ENCODE measurements around the gene MCF2L2. TPM values are rescaled to one million over a fixed set of nuclear protein-coding genes. Genes with fewer than 3 reads are reported as not detected.

Gene MCF2L2
- total RNA-seq, 2 donors from 2014 or later = 0.25 to 1.4 TPM

- H3K4me1 ChIP-seq = peaks cover 9% of the 10 kb centered on the region
These were observed 162.0 kb downstream of the MCF2L2 start for GRCh38 chr3:183266454-183266853.

GRCh38 chr3:183265834-183266417, 162.5 kb downstream of the MCF2L2 start:
- no peaks in the 10 kb centered on the region for H3K9me3 ChIP-seq
- TF ChIP-seq CTCF (IDR thresholded peaks at IDR 0.05) = no peak
- H3K4me3 ChIP-seq = no peak overlapping the region
- peak; percentile 83 for DNase-seq
- peaks cover 10% of the 10 kb centered on the region for H3K4me1 ChIP-seq
- no peaks in the 10 kb centered on the region for H3K36me3 ChIP-seq
- H3K27me3 ChIP-seq = no peaks in the 10 kb centered on the region
- intact Hi-C loops (cut with DNase I) = no loop called here
- peak overlapping the region; percentile 79 for H3K27ac ChIP-seq
- H3K9ac ChIP-seq (ENCODE audit: low read depth in 2 of 2, low read length in 2 of 2) = peak overlapping the region in 1 of 2 donors; percentile 60

More at GRCh38 chr3:183266454-183266853, 162.0 kb downstream of the MCF2L2 start:
- Histone ChIP-seq H3K36me3 (no peaks in the 10 kb centered on the region), H3K27me3 (no peaks in the 10 kb centered on the region), H3K9ac (ENCODE audit: low read depth in 2 of 2, low read length in 2 of 2) (peak overlapping the region in 1 of 2 donors; percentile 60), H3K27ac (peak overlapping the region; percentile 79), H3K4me3 (no peak overlapping the region), H3K9me3 (no peaks in the 10 kb centered on the region)
- TF ChIP-seq CTCF (IDR thresholded peaks at IDR 0.05) = no peak
- intact Hi-C loops (cut with DNase I) = no loop called here
- no peak for DNase-seq

GRCh38 chr3:183265157-183265642, 163.2 kb downstream of the MCF2L2 start:
- no peak for TF ChIP-seq CTCF (IDR thresholded peaks at IDR 0.05)
- Histone ChIP-seq H3K27me3 (no peaks in the 10 kb centered on the region), H3K36me3 (no peaks in the 10 kb centered on the region), H3K27ac (peak overlapping the region; percentile 79), H3K4me3 (no peak overlapping the region), H3K9ac (ENCODE audit: low read depth in 2 of 2, low read length in 2 of 2) (peak overlapping the region in 1 of 2 donors; percentile 60), H3K4me1 (peaks cover 15% of the 10 kb centered on the region), H3K9me3 (no peaks in the 10 kb centered on the region)
- intact Hi-C loops (cut with DNase I) = no loop called here
- no peak for DNase-seq

DNA sequence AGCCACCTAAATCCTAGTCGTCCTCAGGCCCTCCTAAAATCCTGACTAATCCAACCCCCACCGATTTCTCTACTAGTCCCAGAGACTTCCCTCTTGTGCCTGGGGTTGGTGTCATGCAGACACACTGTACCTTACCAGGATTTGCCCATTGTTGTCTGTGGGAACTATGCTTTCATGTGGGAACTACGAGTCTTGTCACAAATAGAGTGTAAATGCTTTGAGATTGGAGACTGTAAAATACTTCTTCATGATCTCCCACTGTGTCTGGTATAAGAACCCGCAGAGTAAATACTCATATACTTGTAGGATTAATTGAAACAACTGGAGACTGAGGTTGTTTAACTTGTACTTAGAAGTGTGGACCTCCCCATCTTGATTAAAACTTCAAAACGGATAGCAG, 164.2 kb downstream of the MCF2L2 start:
- DNase-seq = no peak
- no peaks in the 10 kb centered on the region for H3K9me3 ChIP-seq
- H3K27me3 ChIP-seq = no peaks in the 10 kb centered on the region
- peak overlapping the region; percentile 79 for H3K27ac ChIP-seq
- intact Hi-C loops (cut with DNase I) = no loop called here
- peaks cover 17% of the 10 kb centered on the region for H3K4me1 ChIP-seq
- TF ChIP-seq CTCF (IDR thresholded peaks at IDR 0.05) = no peak
- no peaks in the 10 kb centered on the region for H3K36me3 ChIP-seq
- H3K4me3 ChIP-seq = no peak overlapping the region
- H3K9ac ChIP-seq (ENCODE audit: low read depth in 2 of 2, low read length in 2 of 2) = peak overlapping the region in 1 of 2 donors; percentile 39

DNA sequence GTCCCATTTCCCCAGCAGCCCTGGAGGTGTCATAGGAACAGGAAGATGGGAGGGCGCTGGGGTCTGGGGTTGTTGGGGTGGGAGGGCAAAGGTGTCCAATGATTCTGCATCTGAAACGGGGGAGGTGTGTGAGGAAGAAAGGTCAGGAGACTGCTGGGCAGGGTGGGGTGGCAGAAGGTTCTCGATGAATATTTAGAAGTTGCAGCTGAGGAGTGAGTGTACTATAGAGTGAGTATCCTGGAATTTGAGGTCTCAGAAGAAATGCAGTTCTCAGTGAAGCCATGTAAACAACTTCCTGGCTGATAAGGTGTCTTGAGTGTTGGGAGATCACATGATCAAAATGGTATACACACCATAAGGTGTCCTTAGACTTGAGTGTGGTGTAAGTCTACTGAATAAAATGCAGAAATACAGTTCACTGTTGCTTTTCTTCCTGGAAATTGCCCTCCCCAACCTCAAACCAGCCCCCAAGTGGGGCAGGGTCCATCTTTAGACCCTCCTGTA, 165.5 kb downstream of the MCF2L2 start:
- TF ChIP-seq CTCF (IDR thresholded peaks at IDR 0.05) = no peak
- no peaks in the 10 kb centered on the region for H3K36me3 ChIP-seq
- H3K4me1 ChIP-seq = peaks cover 20% of the 10 kb centered on the region
- H3K9me3 ChIP-seq = no peaks in the 10 kb centered on the region
- intact Hi-C loops (cut with DNase I) = no loop called here
- no peak overlapping the region for H3K9ac ChIP-seq (ENCODE audit: low read depth in 2 of 2, low read length in 2 of 2)
- no peak overlapping the region for H3K27ac ChIP-seq
- H3K27me3 ChIP-seq = no peaks in the 10 kb centered on the region
- DNase-seq = no peak
- H3K4me3 ChIP-seq = no peak overlapping the region
